ENCODE data around the gene COPG1.

GRCh38 chr3:129240436-129240835 lies 9.0 kb upstream of the COPG1 start:
- TF ChIP-seq CTCF (IDR thresholded peaks at IDR 0.05; ENCODE audit: low read depth, low read length): no peak
- no peak for TF ChIP-seq MAX (IDR thresholded peaks at IDR 0.05; ENCODE audit: low read depth, low read length)
- no peak for TF ChIP-seq POLR2A (IDR thresholded peaks at IDR 0.05; ENCODE audit: extremely low read depth, insufficient read length)

Measured in NB4 (cell line).